ENCODE measurements around the gene ZNF638.
"Not testable (repeated sequence)": the region's sequence is repeated elsewhere in the genome, so short reads cannot be mapped to it uniquely, and the experiment has no call there.

Gene ZNF638

DNA sequence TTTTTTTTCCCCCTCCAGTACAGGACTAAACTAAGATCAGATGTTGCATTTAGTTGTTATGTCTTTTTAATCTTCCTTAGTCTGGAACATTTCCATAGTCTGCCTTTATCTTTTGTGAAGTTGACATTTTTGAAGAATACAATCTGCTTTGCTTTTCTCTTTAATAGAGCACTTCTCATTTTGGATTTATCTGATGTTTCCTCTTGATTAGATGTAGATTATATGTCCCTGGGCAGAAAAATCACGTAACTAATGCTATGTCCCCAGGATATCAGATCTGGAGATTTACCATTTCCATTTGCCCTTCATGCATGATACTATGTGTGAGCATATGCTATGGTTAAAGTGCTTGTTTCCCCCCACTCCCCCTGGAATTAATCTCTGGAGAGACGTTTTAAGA is 6.2 kb downstream of the ZNF638 start:
- DNase-seq = no peak

DNA sequence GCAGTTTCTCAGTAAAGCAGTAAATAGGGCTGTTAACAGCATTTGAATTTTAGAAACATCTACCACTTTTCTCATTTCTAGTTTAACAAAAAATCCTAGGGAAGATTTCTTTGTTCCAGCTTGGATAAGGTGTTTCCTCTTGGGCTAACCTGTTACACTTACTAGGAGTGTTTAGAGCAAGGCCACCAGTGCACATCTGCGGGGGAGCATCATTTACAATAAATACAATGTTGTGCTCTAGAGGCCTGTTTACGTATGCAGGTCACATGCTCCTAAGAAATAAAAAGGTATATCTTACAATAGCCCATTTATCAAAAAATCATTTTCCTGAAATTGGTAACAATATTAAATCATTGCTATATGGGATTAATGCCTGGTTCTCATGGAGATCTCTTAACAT is 8.1 kb downstream of the ZNF638 start:
- no peak for DNase-seq

DNA sequence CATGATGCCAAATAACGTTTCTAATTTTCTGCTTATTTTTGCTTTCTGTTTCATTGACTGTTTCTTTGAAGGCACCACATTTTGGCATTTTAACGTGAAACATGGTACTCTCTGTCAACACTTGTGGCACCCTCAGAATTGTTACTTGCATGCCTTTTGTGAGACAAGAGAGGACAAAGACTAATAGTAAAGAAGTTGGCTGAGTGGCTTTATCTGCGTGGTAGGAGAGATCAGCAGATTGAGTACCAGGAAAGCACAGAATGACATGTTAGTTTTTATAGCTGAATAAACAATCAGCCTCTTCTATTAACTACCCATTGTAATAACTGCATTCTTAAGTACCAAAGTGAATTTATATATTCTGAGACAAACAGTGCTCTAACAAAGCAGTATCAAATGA is 8.6 kb downstream of the ZNF638 start:
- no peak for DNase-seq

DNA sequence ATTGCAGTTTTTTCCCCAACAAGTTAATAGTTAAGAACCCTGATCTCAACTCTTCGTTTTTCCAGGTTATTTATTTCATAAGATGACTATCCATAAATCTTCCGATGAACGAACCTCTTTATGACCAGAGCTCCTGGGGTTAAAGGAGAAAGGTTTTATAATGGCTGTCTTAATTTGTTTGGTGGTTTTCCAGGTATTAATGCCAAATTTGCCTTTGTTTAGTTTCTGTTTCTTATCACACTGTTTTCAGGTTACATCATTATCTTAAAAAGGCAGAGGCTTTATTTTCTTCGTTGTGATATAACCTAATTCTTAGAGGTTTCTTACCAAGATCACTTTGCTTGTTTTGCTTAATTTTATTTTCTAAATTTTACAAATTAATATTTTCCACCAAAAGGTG is 10.1 kb downstream of the ZNF638 start:
- no peak for DNase-seq

DNA sequence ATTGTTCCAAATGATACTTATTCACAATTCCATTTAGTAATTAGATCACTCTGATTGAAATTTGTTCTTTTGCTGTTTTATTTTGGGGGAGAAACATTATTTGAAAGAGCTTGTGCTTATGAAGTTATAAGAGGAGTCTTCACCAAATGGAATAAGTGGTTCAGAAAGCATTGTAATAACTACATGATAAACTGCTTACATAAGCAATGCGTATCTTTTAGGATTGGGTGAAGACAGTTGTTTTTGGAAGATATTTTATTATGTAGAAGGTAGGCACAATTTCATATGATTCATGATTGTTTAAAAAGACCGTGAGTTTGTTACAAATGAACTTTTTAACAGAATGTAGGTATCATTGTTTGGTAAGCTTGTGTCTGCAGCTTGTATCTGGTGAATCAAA is 14.5 kb downstream of the ZNF638 start:
- DNase-seq = no peak

DNA sequence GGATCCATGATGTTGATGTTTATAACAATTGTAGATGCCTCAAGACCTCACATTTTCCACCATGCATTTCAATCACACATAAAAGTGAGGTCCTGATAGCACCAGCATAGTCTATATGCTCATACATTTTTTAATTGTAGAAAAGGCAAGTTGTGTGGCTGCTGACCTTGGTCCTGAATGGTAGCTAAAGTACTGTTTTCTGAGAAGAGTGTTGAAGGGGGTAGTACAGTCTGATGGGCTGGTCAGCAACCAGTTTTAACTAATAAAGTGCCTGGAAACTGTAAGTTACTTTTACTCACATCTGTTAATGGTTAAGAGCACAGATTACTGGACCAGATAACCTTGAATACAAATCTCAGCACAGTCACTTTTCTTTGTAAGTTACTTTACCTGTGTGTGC is 15.9 kb downstream of the ZNF638 start:
- DNase-seq = peak in 2 of 3 donors; percentile 12 to 17

DNA sequence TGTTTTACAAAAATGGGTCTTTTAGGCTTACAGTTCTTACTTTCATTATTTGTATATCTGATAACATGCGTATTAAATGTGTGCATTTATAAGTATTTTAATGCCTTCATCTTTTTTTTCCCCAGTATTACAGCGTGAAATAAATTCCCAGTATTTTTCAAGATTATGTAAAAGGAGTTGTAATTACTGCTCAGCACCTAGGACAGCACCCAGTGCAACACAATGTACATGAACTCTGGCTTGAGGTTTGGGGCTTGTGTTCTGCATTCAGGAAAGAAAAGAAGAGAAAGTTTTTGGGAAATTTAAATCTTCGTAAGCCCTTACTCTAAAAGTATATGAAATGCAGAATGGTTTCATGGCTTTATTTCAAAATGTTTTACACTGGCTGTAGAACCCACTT is 16.7 kb downstream of the ZNF638 start:
- peak in 2 of 3 donors; percentile 35 to 37 for DNase-seq

DNA sequence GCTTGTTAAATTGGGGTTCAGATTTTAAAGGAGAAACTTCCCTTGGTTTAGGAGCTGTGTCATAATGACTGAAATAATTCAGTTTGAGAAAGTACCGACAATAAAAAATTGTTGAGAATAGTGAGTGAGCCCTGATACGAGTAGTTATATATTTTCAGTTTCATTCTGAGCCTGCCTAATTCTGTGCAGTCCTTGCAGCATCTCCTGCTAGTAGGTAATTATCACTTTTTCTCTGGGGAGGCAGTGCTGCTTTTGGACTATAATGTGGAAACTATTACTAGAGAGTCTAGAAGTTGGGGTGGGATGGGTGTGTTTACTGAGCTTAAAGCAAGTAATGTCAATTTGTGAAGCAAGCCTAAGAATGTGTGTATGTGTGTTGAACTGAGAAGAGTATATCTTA is 21.7 kb downstream of the ZNF638 start:
- DNase-seq = no peak

DNA sequence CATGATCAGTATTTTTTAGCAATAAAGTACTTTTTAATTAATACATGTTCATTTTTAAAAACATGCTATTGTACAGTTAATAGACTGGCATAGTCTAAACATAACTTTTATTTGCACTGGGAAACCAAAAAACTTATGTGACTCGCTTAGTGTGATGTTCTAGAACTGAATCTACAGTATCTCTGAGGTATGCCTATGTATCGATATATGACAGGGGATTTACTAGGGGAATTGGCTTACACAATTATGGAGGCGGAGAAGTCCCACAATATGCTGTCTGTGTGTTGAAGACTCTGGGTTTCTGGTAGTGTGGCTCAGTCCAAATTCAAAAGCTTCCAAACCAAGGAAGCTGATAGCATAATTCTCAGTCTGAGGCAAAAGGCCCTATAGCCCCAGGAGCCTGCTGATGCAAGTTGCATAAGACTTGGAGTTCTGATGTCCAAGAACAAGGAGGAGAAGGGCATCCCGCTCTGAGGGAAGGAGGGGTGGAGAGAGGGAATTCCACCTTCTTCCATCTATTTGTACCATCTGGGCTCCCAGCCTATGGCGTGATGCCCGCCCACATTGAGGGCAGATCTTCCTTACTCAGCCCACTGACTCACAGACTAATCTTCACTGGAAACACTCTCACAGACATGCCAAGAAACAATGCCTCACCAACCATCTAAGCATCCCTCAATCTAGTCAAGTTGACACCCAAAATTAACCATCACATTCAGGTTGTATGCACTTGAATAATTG is 27.5 kb downstream of the ZNF638 start:
- peak; percentile 37 to 42 (median 38) for DNase-seq

DNA sequence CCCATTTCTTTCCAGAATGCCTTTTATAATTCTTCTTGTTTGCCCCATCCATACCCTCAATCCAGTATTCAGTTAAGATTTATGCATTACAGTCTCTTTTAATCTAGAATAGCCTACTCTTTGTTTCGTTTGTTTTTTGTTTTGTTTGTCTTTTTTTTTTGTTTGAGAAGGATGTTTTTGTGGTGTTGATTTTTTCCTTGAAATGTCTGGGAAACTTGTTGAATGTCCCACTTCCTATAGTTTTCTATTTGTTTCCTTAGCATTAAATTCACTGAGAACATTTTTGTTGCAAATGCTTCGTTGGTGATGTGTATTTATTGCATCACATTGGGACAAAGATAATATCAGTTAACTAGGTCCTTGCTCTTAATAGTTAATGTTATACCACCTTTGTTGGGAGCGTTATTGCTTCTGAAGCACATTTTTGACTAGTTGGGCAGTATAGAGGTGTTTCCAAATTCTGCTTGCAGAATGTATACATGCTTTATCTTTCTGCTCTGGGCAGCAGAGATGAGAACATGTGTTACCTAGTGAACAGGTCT is 28.9 kb downstream of the ZNF638 start:
- no peak for DNase-seq

DNA sequence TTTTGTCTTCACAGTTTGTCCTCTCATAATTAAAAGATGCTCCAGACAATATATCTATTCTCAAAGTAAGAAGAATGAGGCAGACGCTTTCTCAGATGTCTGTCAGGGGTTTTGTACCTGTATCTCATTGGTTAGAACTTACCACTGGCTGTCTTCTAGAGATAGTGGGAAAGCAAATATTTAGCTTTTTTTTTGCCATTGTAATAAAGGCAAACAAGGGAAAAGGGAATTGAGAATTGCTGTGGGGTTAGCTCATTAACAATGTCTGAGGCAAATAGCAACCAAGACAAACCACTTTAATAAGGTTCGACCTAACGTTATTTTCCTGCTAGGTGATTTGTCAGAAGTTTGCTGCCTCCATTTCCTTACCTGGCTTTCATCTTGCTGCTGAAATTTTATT is 30.0 kb downstream of the ZNF638 start:
- no peak for DNase-seq

DNA sequence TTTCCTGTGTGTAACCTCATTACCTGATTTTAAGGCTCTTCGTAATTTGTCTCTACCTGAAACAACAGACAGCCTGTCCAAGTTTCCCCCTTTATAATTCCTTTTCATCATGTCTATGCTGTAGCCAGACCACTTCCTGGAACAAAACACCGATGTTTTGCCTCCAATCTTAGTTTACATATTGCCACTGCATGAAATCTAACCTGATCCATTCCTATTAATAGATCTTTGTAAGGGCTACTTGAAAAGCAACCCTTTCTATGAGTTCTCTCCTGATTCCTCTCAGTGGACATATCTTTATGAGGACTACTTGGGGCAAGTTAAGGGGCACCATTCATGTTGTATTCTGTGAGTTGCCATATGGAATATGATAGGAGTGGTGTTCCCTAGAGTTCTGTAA is 30.9 kb downstream of the ZNF638 start:
- DNase-seq = no peak

DNA sequence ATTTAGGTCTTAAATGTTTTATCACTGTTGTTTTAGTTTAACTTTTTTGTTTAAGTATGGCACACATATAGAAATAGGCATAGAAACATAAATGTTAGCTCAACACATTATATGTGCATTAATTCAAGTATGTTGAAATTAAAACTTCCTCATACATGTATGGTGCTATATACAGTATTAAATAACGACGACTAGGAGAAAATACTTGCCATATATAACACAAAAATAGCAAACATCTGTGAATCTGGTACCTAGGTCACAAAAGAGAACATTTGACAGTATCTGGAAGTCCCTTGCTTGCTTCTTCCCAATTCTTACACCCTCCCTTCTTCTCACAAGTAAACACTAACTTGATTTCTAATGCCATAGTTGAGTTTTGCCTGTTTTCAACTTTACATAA is 38.4 kb downstream of the ZNF638 start:
- DNase-seq = peak in 1 of 3 donors; percentile 8

DNA sequence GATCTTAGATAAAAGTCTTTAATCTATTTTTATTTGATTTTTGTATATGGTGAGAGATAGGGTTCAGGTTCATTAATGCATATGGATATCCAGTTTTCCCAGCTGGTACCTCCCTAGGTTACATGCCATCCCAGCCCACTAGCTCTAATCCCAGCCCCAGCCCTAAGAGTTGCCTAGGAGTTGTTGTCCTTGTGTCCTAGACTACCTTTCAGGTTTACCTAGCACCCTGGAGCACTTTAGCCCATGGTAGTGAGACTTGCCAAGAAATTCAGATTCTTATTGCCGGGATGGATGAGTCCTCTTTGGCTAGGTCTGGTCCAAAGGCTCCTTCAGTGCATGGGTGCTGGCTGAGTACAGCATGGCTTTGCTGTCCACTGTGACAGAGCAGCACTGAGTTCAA is 40.5 kb downstream of the ZNF638 start:
- no peak for DNase-seq

DNA sequence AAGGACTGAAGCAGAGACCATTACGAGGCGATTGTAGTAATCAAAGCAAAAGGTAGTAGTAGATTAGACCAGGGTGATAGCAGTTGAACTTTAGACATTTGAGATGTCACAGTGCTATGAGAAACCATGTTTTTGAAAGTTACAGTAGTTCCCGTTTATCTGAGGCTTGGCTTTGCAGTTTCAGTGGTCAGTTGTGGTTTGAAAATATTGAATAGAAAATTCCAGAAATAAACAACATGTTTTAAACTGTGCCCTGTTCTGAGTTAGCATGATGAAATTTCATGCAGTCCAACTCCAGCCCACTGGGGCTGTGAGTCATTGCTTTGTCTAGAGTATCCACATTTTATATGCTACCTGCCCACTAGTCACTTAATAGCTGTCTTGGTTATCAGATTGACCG is 47.5 kb downstream of the ZNF638 start:
- peak in 2 of 3 donors; percentile 6 to 21 for DNase-seq

DNA sequence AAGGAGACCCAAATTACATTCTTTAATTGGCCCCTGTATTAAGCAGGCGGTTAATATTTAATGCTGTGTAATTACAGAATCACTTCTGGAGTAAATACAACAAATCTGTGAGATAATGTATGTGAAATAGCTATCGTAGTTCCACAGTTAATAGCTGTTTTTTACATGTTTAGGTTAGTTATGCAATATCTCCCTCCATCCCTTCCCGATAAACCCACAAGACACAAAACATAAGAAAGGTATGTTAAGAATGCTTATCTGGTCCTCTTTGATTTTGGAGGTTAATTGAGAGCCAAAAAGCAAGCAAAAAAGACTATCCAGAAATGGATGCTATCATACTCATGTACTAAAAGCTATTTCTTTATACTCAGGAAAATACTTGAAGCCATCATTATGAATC is 49.1 kb downstream of the ZNF638 start:
- DNase-seq = no peak

DNA sequence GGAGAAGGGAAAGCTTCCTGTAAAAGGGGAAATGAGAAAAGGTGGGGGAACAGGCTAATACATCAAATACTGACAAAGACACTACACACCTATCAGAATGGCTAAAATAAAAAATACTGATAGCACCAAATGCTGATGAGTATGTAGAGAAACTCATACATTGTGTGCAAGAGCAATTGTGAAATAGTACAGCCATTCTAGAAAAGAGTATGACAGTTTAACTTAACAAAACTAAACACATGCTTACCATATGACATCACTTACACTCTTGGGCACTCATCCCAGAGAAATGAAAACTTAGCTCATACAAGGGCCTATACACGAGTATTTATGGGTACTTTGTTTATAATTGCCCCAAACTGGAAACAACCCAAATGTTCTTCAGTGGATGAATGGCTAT is 53.4 kb downstream of the ZNF638 start:
- DNase-seq = no peak

DNA sequence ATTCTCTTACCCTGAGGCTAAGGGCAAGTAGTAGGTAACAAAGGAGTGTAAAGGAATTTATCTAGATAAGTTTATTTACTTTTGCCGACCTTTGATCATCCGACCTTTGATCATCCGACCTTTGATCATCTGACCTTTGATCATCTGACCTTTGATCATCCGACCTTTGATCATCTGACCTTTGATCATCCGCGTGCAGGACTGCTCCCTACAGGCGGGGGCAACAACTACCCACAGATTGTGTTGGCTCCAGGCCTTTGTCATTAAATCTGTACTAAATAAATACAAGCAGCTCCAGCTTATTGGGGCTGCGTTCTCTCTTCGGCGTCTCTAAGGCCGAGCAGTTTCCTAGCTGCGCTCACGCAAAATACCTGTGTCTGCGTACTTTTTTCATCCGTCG is 56.6 kb downstream of the ZNF638 start:
- no peak for DNase-seq

DNA sequence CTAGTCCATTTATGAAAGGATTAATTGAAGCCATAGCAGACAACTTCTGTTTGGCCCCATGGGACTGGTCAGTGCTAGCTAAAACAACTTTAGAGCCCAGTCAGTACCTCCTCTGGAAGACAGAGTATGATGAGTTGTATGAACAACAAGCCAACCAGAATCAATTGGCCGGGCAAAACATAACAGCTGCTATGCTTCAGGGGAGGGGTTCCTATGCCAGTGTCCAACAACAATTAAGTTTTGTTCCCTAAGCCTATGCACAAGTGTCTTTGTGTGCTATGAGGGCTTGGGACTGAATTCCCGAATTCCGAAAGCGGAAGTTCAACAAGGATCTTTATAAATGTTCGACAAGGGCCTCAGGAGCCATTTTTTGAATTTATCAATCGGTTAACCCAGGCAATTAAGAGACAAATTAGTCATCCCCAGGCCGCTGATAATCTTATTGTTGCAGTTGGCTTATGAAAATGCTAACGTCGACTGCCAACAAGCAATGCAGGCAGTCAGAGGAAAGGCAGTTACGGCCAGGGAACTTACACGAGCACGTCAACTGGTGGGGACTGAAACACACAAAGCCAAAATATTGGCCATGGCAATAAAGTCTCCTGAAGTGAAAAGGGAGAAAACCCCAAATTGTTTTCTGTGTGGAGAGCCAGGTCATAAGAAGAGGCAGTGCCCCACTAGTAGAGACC is 57.9 kb downstream of the ZNF638 start:
- DNase-seq = no peak

DNA sequence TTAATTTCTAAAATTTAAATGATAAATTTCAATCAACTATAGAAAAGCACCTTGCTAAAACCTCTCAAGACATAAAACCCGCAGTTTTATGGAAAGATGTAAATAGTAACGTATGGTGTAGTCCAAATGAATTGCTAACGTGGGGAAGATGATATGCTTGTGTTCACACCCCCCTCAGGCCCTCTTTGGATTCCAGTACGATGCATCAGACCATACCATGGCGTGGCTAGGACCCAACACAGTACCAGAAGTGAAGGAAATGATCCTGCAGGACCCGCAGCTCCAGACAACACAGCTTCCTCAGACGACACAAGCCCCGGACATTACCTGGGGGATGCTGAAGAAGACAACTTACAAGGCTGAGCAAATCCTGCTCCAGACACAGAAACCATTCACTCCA is 61.6 kb downstream of the ZNF638 start:
- DNase-seq = no peak

DNA sequence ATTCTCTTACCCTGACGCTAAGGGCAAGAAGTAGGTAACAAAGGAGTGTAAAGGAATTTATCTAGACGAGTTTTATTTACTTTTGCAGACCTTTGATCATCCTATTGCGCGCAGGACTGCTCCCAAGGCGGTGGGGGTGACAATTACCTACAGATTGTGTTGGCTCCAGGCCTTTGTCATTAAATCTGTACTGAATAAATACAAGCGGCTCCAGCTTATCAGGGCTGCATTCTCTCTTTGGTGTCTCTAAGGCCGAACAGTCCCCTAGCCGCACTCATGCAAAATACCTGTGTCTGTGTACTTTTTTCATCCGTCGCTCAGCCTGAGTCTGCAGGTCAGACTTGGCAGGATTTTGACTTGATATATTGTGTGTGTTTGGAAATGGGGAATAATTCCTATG is 63.9 kb downstream of the ZNF638 start:
- DNase-seq = no peak

DNA sequence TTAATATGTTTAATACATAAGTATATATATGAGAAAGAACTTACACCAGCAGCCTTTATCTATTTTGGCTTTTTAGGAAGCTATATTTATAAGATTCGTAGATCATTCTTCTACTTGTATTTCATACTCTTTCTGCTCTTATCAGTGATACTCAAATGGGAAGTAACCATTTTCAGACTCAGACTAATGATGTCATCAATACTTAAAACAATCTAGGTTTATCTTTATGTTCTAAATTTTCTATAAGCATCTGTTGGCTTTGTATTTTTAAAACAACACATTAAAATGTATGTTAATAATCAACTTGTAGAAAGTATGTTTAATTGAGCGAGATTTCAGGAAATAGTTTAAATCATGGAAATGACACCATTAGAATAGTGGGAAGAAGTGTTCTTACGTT is 70.8 kb downstream of the ZNF638 start:
- no peak for DNase-seq

DNA sequence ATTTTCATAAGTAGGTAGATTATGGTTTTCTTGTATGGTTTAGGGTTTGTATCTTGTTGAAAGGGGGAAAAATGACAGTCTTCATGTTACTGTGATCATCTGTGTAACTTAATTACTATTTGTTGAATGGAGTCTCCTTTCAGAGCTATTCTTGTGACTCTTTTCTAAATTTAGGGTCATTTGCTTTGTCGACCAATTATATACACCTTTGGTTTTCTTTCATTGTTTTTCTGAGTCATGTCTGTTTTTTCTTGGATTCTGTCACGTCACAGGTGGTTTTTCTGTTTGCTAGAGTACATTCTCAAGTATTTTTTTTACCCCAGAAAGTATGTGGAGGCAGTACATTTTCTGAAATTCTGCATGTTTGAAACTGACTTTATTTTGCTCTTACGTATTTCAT is 78.0 kb downstream of the ZNF638 start:
- DNase-seq = no peak

DNA sequence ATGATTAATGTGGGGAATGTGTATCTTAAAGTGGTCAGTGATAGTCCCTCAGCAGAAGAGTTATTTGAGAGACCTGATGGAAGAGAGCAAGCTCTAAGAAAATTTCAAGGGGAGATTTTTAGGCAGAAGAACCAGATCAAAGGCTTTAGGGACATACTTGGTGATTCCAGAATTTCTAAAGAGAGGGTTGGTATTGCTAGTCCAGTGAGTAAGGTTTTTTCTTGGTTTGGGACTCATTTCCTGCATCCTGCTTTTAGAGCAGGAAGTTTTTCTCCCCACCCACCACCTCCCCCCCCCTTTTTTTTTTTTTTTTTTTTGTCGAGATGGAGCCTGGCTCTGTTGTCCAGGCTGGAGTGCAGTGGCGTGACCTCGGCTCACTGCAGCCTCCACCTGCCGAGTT is 79.1 kb downstream of the ZNF638 start:
- peak; percentile 35 to 62 (median 43) for DNase-seq

DNA sequence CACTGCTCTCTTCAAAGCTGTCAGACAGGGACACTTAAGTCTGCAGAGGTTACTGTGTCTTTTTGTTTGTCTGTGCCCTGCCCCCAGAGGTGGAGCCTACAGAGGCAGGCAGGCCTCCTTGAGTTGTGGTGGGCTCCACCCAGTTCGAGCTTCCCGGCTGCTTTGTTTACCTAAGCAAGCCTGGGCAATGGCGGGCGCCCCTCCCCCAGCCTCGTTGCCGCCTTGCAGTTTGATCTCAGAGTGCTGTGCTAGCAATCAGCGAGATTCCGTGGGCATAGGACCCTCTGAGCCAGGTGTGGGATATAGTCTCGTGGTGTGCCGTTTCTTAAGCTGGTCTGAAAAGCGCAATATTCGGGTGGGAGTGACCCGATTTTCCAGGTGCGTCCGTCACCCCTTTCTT is 85.3 kb downstream of the ZNF638 start:
- DNase-seq = not testable (repeated sequence)
